NB4 (cell line): Measurements from ENCODE around the gene UCHL5.
"Not testable (repeated sequence)": the region's sequence is repeated elsewhere in the genome, so short reads cannot be mapped to it uniquely, and the experiment has no call there.

Experiments
- DNase-seq: peaks from one replicate; pipeline ENCODE4 v3.0.0; 2010; ENCODE audit warnings: low read depth
- H3K4me3 ChIP-seq: one replicate; pipeline ENCODE4 v1.5.1; 2011; ENCODE audit warnings: mild to moderate bottlenecking, low read depth, low read length, moderate library complexity
- CTCF ChIP-seq: IDR thresholded peaks from one replicate; pipeline ENCODE4 v1.5.1; 2012; ENCODE audit warnings: low read depth, low read length
- MAX ChIP-seq: IDR thresholded peaks from 2 replicates; pipeline ENCODE4 v1.6.1; 2011; ENCODE audit warnings: low read depth, low read length
- MYC ChIP-seq: IDR thresholded peaks from 2 replicates; pipeline ENCODE4 v1.6.1; 2011; ENCODE audit warnings: low read depth, low read length
- POLR2A ChIP-seq: IDR thresholded peaks from 2 replicates; pipeline ENCODE4 v1.6.1; 2011; ENCODE audit warnings: mild to moderate bottlenecking; ENCODE audit not compliant: insufficient read length; ENCODE audit errors: extremely low read depth

The UCHL5 gene

GRCh38 chr1:193042766-193043691 is 16.1 kb downstream of the UCHL5 start:
- no peak overlapping the region for H3K4me3 ChIP-seq
- TF ChIP-seq CTCF (no peak), MAX (no peak)
- no peak for DNase-seq

- TF ChIP-seq CTCF: no peak
- TF ChIP-seq MAX: no peak
- TF ChIP-seq POLR2A: no peak
- TF ChIP-seq MYC: no peak
- no peak overlapping the region for H3K4me3 ChIP-seq
- DNase-seq: no peak
Measured at GRCh38 chr1:193040011-193040410, 19.1 kb downstream of the UCHL5 start.

GRCh38 chr1:193036337-193037047 is 22.7 kb downstream of the UCHL5 start:
- no peak for TF ChIP-seq CTCF
- TF ChIP-seq MAX: no peak
- no peak for TF ChIP-seq MYC
- TF ChIP-seq POLR2A: no peak
- no peak for DNase-seq
- no peak overlapping the region for H3K4me3 ChIP-seq

GRCh38 chr1:193033610-193034009 is 25.6 kb downstream of the UCHL5 start:
- DNase-seq: no peak
- H3K4me3 ChIP-seq: no peak overlapping the region
- TF ChIP-seq MAX (no peak), MYC (no peak), CTCF (no peak), POLR2A (no peak)

GRCh38 chr1:193032643-193033427 is 26.3 kb downstream of the UCHL5 start:
- not testable (repeated sequence) for H3K4me3 ChIP-seq, DNase-seq

GRCh38 chr1:193031431-193031830 is 27.7 kb downstream of the UCHL5 start:
- DNase-seq: peak; percentile 19
- no peak overlapping the region for H3K4me3 ChIP-seq
- no peak for TF ChIP-seq CTCF
